GM21526 (cell line): ENCODE results near the gene FAM3D.
"Not testable (repeated sequence)": the region's sequence is repeated elsewhere in the genome, so short reads cannot be mapped to it uniquely, and the experiment has no call there.

Experiments used
- ATAC-seq: cut with Tn5 transposase; IDR thresholded peaks from one replicate; pipeline ENCODE4 v1.9.1; 2021; ENCODE audit warnings: moderate library complexity; ENCODE audit not compliant: unreplicated experiment, low FRiP score

FAM3D gene

DNA sequence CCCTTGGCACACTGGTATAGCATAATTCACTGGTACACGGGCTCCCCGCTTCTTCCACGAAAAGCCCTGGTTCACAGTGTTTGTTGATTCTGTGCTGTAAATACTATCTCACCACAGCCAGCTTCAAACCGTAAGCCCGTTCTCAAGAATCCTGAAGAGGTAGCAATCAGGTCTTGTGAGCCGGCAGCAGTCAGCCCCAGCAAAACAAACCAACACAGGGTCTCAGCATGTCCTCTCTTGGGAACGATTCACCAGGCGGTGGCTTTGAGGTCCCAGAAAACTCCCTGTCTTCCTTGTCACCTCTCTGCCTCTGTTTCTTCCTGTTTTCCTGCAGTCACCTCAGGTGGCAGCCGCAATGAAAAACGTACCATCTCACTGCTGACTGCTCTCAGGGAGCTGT is 19.1 kb upstream of the FAM3D start:
- no peak for ATAC-seq

DNA sequence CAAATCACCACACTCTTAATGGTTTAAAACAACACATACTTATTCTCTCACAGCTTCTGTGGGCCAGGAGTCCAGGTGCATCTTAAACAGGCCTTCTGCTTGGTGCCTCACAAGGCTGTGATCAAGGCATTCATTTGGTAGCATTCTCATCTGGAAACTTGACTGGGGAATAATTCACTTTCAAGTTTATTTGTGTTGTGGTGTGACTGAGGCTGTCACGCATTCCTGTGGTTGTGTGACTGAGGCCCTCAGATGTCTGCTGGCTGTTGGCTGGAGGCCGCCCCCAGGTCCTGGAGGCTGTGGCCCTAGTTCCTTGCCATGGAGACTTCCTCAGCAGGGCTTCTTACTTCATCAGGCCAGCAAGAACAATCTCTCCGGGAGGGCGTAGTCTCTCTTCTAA is 16.9 kb upstream of the FAM3D start:
- ATAC-seq: peak; percentile 49

DNA sequence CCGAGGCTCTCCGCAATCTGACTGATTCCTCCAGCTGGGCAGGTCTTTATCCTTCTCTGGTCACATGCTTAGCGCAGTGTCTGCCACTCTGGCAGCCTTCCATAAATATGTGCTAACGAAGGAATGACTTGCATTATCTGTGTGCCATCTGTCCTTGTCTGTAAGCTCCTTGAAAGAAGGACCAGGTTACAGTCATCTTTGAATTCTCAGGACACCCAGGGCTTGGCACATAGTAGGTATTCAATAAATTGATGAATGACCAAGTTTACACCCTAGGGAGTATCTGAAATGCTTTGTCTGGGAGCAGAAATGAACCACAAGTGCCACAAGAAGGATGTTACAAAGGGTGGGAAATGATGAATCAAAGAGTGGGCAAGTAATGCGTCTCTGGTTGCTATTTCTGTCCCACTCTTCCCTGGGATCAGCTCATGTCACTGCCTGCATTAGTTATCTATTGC is 16.5 kb upstream of the FAM3D start:
- ATAC-seq: peak; percentile 12

DNA sequence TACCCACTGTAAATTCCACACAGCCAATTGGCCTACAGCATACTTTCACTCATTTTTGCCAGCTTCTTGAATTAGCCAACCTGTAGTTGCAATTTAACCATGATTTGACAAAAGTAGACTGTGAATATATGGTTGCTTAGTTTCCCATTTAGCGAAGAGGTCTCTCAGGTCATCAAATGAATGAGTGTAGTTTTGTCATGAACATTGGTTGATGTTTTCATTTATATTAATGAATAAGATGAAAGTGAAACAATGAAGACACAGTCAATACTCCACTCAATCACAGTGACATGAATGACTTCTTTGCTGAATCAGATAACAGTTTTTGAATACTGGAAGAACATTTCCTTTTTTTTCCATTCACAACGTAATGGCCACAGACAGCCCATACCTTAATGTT is 15.3 kb upstream of the FAM3D start:
- ATAC-seq: no peak

DNA sequence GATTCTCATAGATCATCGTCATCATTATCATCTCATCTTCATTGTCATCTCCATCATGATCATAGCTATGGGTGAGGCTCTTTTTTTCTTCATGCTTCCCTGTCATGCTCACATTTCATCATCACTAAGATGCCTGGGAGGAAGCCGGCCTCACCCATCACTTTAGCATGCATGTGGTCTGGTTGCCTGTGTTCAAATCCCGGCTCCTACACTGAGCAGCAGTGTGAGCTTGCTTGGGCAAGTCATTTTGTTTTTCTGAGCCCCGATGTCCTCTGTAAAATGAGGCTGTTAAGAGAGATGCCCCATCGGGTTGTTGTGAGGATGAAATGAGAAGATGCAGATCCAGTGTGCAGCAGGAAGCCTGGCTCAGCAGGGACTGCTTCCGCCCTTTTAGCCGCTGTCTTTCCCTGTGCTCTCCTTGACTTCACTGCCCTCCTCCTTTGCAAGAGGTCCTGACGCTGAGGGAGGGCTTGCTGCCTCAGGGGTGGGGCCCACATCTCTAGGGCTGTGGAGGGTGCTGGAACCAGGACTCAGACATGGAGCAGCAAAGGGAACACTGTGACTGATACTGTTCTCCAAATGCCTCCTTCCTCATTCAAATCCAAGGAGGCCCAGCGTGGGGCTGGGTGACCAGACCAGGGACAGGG is 14.4 kb upstream of the FAM3D start:
- no peak for ATAC-seq

DNA sequence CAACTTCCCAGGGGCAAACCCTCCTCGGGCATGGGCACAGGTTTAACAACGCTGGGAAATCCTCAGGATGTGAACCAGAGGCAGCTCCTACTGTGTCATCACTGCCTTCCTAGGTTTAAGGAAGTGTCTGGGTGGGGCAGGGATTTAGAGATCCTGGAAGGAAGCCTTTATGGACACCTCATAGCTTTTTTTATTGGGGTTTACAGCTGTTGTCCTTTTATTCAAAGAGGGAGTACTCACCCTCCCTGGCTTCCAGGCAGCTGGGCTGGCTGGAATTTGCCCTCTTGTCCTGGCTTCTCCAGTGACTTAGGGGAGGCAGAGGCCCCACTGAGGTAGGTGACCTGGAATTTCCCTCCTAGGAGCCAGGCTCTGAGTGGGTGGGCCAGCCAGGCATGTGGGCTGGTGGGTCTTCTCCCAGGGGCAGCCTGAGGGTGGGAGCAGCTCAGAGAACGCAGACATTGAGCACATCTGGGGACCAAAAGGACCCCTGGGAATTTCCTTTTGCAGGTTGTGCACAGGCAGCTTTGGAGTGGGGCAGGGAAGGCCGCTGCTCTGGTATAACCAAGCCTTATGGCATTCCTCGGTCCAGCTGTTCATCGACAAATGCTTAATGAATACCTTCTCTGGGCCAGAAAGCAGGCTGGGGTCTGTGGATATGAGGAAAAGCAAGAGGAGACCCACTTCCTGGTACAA is 13.5 kb upstream of the FAM3D start:
- ATAC-seq: no peak

DNA sequence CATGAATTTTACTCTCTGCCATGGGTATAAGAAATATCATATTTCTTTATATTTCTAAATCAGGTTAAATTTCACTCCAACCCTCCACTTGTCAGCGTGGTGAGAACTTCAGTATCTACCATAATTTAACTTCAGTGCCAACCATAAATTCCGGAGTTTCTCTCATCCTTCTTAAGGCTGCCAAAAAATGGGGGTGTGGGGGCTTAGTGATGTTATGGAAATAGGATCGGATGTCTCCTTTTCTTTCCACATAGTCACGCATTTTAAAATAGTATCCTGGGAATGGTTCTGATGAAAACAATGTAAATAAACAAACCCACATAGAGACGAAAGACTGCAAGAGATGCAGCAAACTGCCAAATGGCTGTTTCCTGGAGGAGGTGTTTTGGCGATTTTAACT is 12.9 kb upstream of the FAM3D start:
- ATAC-seq: no peak

DNA sequence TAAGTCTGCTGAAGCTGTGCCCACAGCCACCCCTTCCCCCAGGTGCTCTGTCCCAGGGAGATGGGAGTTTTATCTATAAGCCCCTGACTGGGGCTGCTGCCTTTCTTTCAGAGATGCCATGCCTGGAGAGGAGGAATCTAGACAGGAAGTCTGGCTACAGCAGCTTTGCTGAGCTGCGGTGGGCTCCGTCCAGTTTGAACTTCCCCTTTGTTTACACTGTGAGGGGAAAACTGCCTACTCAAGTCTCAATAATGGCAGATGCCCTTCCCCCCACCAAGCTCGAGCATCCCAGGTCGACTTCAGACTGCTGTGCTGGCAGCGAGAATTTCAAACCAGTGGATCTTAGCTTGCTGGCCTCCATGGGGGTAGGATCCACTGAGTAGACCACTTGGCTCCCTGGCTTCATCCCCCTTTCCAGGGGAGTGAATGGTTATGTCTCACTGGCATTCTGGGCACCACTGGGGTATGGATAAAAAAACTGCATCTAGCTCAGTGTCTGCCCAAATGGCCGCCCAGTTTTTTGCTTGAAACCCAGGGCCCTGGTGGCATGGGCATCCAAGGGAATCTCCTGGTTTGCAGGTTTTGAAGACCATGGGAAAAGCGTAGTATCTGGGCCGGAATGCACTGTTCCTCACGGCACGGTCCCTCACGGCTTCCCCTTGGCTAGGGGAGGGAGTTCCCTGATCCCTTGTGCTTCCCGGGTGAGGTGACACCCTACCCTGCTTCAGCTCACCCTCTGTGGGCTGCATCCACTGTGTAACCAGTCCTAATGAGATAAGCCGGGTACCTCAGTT is 11.8 kb upstream of the FAM3D start:
- ATAC-seq: not testable (repeated sequence)

DNA sequence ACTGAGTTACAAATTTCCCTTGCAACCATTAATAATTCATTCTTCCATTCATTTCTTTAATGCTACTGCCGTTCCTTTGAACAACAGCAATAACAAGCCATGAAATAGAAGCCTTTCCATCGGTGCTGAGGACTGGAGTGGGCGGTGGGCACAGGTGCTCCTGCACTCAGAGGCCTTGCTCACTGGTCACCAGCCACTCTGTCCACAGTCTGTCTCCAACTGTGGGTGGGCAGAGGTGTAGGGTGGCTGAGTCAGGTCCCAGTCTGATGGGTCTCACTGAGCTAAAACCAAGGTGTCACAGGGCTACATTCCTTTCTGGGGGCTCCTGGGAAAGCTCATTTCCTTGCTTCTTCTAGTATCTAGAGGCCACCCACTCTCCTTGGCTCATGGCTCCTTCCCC is 6.3 kb upstream of the FAM3D start:
- ATAC-seq: no peak

DNA sequence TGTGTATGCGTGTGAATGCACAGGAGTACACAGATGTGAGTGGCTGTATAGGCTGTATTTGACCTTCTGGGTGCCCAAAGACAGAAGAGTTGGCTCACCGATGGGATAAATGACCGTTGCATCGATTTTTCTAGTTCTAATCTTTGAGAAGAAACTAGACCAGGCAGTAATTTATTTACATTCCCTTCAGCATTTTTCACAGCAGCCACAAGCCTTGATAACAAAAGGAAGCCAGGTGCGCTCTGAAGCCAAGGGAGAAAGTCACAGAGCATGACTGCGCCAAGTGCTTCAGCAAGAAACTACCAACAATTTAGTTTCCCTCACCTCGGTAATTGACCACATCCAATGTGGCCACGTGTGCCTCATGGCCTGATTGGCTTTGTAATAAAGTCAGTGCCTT is 5.9 kb upstream of the FAM3D start:
- no peak for ATAC-seq

DNA sequence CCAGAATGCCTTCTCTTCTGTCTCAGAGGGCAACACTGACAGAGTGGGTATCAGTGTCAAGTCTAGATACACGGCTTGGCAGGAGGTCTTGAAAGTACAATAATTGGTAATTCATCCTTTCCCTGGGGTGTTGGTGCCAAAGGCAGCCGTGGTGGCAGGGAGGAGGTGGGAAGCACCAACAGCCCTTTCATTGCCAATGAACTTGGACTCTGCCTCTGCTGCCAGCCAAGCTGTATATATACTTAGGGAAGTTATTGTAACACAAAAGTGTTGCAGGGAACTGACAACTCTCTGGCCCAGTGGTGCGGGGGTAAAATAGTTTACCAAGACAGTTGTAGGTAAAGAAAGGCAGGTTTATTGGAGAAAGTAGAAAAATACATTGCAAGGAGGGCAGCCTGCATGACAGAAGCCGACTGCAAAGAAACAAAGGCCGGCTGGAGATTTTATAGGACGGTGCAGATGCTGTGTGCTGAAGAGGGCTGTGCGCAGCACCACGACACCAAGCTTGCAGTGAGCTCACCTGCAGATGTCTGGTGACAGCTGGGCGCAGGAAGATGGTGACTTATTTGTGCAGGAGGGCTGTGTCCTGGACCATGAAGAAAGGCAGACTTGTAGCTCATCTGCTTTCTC is 4.0 kb upstream of the FAM3D start:
- no peak for ATAC-seq

DNA sequence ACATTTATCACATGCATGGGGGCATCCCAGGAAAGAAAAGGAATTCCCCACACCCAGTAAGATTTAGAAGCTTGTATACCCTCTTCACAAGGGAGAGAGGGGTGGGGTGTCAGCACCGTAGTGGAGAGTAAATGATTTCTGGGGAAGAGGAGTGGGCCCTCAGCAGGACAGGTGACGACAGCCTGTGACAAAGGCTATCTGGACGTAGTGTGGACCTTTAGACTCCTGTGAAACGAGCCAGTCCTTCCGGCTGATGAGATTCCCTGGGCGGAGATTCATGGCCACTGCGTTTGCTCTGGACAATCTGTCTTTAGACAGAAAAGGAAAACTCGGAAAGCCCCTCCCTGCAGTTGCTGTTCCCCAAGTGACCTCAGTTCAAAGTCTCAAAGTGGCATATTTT is 1.7 kb upstream of the FAM3D start:
- no peak for ATAC-seq

DNA sequence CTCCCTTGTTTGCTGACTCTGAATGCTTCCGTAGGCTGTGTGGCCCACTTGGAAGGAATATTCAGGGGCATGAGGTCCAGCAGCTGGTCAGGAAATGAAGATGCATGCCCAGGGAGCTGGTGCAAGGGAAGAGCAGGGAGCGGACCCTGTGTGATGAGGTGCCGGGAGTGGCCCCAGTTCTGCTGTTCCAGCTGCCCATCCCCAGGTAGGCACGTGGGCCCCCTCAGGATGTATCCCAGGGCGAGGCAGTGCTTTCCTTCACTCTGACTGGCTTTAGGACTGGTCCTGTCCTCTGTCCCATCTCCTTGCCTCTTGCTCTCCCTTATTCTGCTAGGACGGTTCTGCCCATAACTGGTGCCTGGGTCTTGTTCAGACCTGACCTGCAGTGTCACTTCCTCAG is 1.1 kb upstream of the FAM3D start:
- no peak for ATAC-seq

DNA sequence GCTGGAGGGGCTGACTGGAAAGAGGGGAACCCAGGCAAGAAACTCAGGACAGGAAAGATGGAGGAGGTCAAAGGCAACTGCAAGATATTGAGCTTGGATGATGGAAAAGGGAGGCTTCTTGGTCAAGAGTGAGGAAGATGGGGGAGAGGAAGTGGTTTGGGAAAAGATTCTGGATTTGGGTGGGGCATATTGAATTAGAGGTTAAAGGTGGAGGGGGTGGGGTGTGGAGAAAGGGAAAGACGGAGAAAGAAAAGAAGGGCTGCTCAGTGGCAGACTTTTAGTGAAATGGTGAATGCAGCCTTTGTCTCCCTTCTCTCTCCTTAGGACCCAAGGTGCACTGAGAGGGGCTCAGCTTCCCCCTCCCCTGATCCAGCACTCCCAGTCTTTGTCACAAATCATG is 655 bp upstream of the FAM3D start:
- no peak for ATAC-seq

DNA sequence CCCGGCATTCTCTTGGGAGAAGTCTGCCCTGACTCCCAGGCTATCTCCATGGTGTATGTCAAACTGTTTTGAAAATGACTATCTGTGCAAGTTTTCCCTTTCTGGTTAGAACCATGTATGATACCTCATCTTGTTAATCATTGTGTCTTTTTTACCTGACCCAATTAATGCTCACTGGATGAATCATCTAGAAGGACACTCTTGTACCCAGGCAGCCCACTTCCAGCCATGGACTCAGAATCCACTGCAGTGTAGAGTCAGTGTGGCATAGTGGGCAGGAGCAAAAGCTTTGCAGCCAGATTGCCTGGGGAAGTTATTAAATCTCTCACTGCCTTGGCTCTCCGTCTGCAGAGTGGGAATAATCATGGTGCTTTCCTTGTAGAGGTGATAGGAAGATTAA is 1.2 kb downstream of the FAM3D start:
- ATAC-seq: no peak

DNA sequence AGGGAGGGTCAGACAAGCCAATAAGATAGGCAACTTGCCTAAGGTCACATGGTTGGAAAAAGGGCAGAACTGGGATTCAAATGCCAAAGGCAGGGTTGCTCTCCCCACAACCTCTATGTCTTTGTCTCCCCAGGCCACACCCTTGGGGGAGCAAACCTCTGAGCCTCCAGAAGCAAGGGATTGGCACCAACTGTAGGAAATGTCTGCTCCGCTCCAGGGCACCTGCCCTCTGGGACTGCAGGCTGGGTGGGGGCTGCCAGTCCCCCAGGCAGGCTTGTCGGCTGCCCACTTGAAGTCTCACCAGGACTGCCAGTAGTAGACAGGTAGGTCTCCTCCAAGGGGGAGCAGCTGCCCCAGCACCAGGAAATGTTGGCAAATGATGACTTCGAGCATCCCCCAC is 2.0 kb downstream of the FAM3D start:
- no peak for ATAC-seq

DNA sequence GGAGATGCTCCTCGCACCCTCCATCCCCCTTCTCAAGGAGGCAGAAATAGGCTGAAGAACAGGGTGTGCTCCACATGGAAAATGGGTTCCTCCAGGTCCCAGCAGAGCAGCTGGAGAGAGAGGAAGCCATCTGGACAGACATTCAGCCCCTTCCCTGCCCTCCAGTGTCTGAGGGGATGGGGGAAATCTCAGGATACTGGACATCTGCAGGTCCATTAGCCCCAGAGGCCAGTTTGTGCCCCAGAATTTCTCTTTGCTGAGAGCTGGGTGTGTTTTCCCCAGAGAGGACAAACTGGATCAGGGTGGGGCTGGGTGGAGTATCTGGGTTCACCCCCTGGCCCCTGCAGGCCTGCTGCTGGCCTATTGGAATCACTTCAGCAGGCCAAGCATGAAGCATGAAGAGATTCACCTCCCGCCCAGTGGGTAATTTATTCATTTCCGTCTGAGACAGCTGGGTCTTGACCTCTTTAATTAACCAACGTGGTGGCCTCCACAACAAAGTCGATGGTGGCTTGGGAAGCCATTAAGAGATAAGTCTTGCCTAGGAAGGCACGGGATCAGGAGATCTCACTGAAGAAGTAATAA is 4.6 kb downstream of the FAM3D start:
- ATAC-seq: no peak

DNA sequence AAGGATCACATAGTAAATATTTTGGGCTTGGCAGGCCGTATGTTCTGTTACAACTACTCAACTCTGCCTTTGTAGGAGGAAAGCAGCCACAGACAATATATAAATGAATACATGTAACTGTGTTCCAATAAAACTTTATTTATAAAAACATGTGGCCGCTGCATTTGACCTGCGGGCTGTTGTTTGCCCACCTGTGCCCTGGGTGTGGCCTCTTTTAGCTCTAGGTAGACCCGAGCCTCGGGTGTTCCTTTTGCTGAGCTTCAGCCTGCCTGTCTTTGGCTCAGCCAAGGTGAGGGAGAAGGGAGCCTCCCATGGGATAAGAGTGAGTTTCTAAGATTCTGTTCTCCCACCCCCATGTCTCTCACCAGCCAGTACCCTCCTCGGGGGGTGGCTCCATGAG is 5.6 kb downstream of the FAM3D start:
- no peak for ATAC-seq

DNA sequence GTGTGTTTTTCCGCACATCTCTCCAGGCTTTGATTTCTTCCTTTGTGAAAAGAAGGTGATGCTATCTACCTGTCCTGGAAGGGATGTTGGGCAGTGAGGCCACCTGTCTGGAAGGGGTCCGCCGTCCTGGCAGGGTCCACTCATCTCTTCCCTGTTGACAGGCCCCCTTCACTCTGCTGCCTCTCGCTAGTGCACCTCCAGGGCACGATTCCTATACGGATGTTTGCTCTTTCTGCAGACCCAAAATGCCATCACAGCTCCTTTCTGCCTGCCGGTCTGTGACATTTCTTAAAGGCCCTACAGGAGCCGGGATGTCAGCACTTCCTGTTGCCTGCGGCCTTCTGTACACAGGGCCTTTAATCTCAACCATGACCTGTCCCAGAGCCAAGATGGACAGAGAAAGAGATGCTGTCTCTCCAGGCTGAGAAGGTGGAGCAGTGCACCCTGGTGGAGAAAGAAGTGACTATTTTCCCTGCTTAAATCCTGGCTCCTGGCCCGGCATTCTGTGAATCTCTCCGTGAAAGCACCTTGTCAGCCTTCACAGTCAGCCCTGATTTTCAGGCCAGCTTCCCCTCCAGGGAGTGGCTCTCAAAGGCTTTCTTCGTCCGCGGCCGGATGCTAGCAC is 7.4 kb downstream of the FAM3D start:
- ATAC-seq: no peak

DNA sequence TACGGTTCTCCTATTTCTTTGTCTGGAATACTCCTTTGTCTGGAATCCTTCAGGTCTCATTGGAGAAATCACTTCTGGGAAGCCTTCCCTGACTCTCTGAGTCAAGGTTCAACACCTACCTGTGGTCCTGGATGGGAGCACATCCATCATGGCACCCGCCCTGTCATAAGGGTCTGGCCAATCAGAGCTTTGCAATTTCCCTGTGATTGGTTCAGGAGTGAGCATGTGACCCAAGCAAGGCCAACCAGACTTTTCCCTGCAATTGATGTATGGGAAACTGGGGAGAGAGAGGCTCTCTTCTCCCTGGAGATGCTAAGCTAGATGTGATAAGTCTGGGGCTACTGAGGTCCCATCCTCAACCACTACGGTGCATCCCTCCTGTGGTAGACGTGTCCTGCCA is 8.1 kb downstream of the FAM3D start:
- ATAC-seq: no peak
